Karpas-422 (cell line): ENCODE results near the gene SOX12. TPM values are rescaled to one million over a fixed set of nuclear protein-coding genes. Genes with fewer than 3 reads are reported as not detected.

ENCODE experiments used
- DNase-seq: peaks from one replicate; pipeline ENCODE4 v3.0.0-alpha.2; 2015
- H2AFZ ChIP-seq: fragments of 200-600 bp; sonication (generic); 2 replicates; pipeline ENCODE4 v1.6.1; 2014; ENCODE audit warnings: antibody characterized with exemption, low read length, mixed read lengths
- H3K27ac ChIP-seq: fragments of 200-600 bp; sonication (generic); 2 replicates; pipeline ENCODE4 v1.5.1; 2014; ENCODE audit warnings: mild to moderate bottlenecking, low read length, moderate library complexity
- H3K27me3 ChIP-seq: fragments of 200-600 bp; sonication (generic); 2 replicates; pipeline ENCODE4 v1.6.1; 2014; ENCODE audit warnings: low read length, mixed read lengths
- H3K36me3 ChIP-seq: fragments of 200-600 bp; sonication (generic); 2 replicates; pipeline ENCODE4 v1.6.1; 2014; ENCODE audit warnings: low read length, mixed read lengths; ENCODE audit not compliant: insufficient read depth
- H3K4me1 ChIP-seq: fragments of 200-600 bp; sonication (generic); 2 replicates; pipeline ENCODE4 v1.6.1; 2014; ENCODE audit warnings: mild to moderate bottlenecking, low read length, mixed read lengths
- H3K4me2 ChIP-seq: fragments of 200-600 bp; sonication (generic); 2 replicates; pipeline ENCODE4 v1.6.1; 2014; ENCODE audit warnings: low read length, low read depth, mild to moderate bottlenecking; ENCODE audit not compliant: poor library complexity, severe bottlenecking
- H3K4me3 ChIP-seq: fragments of 200-600 bp; sonication (generic); 2 replicates; pipeline ENCODE4 v1.5.1; 2014; ENCODE audit warnings: mild to moderate bottlenecking, antibody characterized with exemption, low read length, mixed read lengths
- H3K79me2 ChIP-seq: fragments of 200-600 bp; sonication (generic); 2 replicates; pipeline ENCODE4 v1.6.1; 2014; ENCODE audit warnings: mild to moderate bottlenecking, low read length, mixed read lengths
- H3K9ac ChIP-seq: fragments of 200-600 bp; sonication (generic); 2 replicates; pipeline ENCODE4 v1.6.0; 2014; ENCODE audit warnings: low read length
- H3K9me2 ChIP-seq: fragments of 200-600 bp; sonication (generic), shearing (Covaris generic); replicated peaks from 2 replicates; pipeline ENCODE4 v1.6.0; 2014; ENCODE audit warnings: mild to moderate bottlenecking, low read length, moderate library complexity; ENCODE audit not compliant: insufficient read depth
- H3K9me3 ChIP-seq: fragments of 300-700, 200-600 bp; sonication (generic); 2 replicates; pipeline ENCODE4 v1.6.1; 2014; ENCODE audit warnings: low read length, mixed read lengths
- H4K20me1 ChIP-seq: fragments of 200-600 bp; sonication (generic); 2 replicates; pipeline ENCODE4 v1.6.1; 2014; ENCODE audit warnings: mild to moderate bottlenecking, antibody characterized with exemption, low read length, low read depth; ENCODE audit not compliant: insufficient read depth
- total RNA-seq: library from RNA; depleted of rRNA; stranded (reverse); fragments of >200 nt; shearing (Covaris generic); gene quantifications from 2 replicates; pipeline ENCODE4 v1.2.3, GENCODE V29; 2014; ENCODE audit warnings: low replicate concordance

Gene SOX12
- total RNA-seq, 1 experiment from 2014 or later, result 8.3 TPM

GRCh38 chr20:297925-298775 is 27.2 kb upstream of the SOX12 start:
- Histone ChIP-seq H3K4me2 (peak overlapping the region; percentile 85), H3K9me3 (no peaks in the 10 kb centered on the region), H3K36me3 (peaks cover 13% of the 10 kb centered on the region), H3K9me2 (no peaks in the 10 kb centered on the region), H4K20me1 (peaks cover 27% of the 10 kb centered on the region), H3K27me3 (no peaks in the 10 kb centered on the region), H3K79me2 (peaks cover 21% of the 10 kb centered on the region), H3K9ac (peak overlapping the region; percentile 97), H3K27ac (peak overlapping the region; percentile 67), H3K4me3 (peak overlapping the region; percentile 89), H2AFZ (no peak overlapping the region; the same call in 1 of the 2 replicates), H3K4me1 (peaks cover 25% of the 10 kb centered on the region)
- DNase-seq, result peak; percentile 74

GRCh38 chr20:298776-299391 is 26.5 kb upstream of the SOX12 start:
- Histone ChIP-seq H3K4me3 (peak overlapping the region; percentile 89), H4K20me1 (peaks cover 27% of the 10 kb centered on the region), H3K4me1 (peaks cover 25% of the 10 kb centered on the region), H2AFZ (no peak overlapping the region), H3K9ac (peak overlapping the region; percentile 97), H3K36me3 (peaks cover 13% of the 10 kb centered on the region), H3K9me3 (no peaks in the 10 kb centered on the region), H3K9me2 (no peaks in the 10 kb centered on the region), H3K4me2 (peak overlapping the region; percentile 85), H3K79me2 (peaks cover 21% of the 10 kb centered on the region), H3K27ac (no peak overlapping the region), H3K27me3 (no peaks in the 10 kb centered on the region)
- no peak for DNase-seq

DNA sequence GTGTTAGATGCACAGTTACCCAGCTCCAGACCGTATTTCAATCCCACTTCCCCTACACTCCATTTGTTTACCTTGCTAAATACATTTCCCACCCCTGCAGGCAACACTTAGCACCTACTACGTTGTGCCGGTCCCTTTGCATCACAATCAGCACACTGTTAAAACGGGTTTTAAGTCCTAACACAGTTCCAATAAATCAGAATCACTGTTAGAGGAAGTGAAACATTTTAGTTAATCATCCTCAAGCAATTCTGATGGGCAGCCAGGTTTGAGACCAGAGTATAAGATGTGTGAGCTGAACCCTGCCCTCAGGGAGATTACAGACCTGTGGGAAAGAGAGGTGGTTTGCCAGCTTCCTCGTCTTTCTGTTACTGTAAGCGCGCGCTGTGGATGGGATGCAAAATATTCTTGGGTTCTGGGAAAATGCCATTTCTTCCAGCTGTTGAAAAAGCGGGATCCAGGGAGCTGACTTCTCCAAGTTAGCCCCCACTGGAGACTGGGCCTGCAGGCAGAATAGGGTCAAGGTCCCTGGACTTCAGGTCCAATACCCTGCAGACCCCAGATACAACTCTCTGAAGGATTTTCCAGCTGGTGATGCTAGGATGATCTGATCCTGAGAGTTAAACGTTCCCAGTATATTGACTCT is 24.9 kb upstream of the SOX12 start:
- H3K9me3 ChIP-seq, result no peaks in the 10 kb centered on the region
- no peak overlapping the region for H3K9ac ChIP-seq
- peaks cover 13% of the 10 kb centered on the region for H3K36me3 ChIP-seq
- no peaks in the 10 kb centered on the region for H3K9me2 ChIP-seq
- H3K4me3 ChIP-seq, result no peak overlapping the region
- peak overlapping the region; percentile 85 for H3K4me2 ChIP-seq
- peaks cover 27% of the 10 kb centered on the region for H4K20me1 ChIP-seq
- H3K27me3 ChIP-seq, result no peaks in the 10 kb centered on the region
- no peak overlapping the region for H2AFZ ChIP-seq
- peaks cover 25% of the 10 kb centered on the region for H3K4me1 ChIP-seq
- peaks cover 21% of the 10 kb centered on the region for H3K79me2 ChIP-seq
- H3K27ac ChIP-seq, result no peak overlapping the region
- peak; percentile 68 for DNase-seq

GRCh38 chr20:301886-302848 is 23.2 kb upstream of the SOX12 start:
- H4K20me1 ChIP-seq, result peaks cover 27% of the 10 kb centered on the region
- no peak overlapping the region for H3K9ac ChIP-seq
- no peak for DNase-seq
- H3K27me3 ChIP-seq, result no peaks in the 10 kb centered on the region
- H3K4me3 ChIP-seq, result no peak overlapping the region
- peaks cover 21% of the 10 kb centered on the region for H3K79me2 ChIP-seq
- H3K9me2 ChIP-seq, result no peaks in the 10 kb centered on the region
- H2AFZ ChIP-seq, result no peak overlapping the region
- no peak overlapping the region for H3K27ac ChIP-seq
- peaks cover 13% of the 10 kb centered on the region for H3K36me3 ChIP-seq
- H3K4me1 ChIP-seq, result peaks cover 19% of the 10 kb centered on the region
- no peak overlapping the region for H3K4me2 ChIP-seq
- no peaks in the 10 kb centered on the region for H3K9me3 ChIP-seq

DNA sequence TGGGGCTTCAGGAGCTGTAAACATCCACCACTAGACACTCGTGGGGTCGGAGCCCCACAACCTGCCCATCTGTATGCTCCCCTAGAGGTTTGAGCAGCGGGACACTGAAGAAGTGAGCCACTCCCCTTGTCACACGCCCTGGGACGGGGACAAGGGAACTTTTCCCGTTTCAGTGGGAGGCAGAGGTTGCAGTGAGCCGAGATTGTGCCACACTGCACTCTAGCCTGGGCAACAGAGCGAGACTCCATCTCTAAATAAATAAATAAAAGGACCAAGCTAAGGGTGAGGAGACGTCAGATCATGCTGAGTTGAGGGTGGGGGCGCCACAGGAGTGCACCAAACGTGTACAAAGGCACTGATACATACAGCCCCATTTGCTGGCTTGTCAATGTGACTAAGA is 19.6 kb upstream of the SOX12 start:
- Histone ChIP-seq H3K4me2 (no peak overlapping the region), H3K9me3 (no peaks in the 10 kb centered on the region), H4K20me1 (peaks cover 3% of the 10 kb centered on the region; the same call in 1 of the 2 replicates), H3K79me2 (no peaks in the 10 kb centered on the region), H2AFZ (no peak overlapping the region), H3K9ac (no peak overlapping the region), H3K4me1 (peaks cover 8% of the 10 kb centered on the region), H3K9me2 (no peaks in the 10 kb centered on the region), H3K27me3 (no peaks in the 10 kb centered on the region), H3K27ac (no peak overlapping the region), H3K36me3 (no peaks in the 10 kb centered on the region), H3K4me3 (no peak overlapping the region)
- DNase-seq, result no peak

- Histone ChIP-seq H2AFZ (no peak overlapping the region), H3K27me3 (no peaks in the 10 kb centered on the region), H3K27ac (no peak overlapping the region), H3K9ac (no peak overlapping the region), H3K79me2 (no peaks in the 10 kb centered on the region), H3K36me3 (no peaks in the 10 kb centered on the region), H3K9me3 (no peaks in the 10 kb centered on the region), H3K4me2 (no peak overlapping the region), H4K20me1 (no peaks in the 10 kb centered on the region), H3K4me1 (peaks cover 11% of the 10 kb centered on the region), H3K4me3 (no peak overlapping the region), H3K9me2 (no peaks in the 10 kb centered on the region)
- DNase-seq, result no peak
Observed at GRCh38 chr20:308427-309038, 16.8 kb upstream of the SOX12 start.

DNA sequence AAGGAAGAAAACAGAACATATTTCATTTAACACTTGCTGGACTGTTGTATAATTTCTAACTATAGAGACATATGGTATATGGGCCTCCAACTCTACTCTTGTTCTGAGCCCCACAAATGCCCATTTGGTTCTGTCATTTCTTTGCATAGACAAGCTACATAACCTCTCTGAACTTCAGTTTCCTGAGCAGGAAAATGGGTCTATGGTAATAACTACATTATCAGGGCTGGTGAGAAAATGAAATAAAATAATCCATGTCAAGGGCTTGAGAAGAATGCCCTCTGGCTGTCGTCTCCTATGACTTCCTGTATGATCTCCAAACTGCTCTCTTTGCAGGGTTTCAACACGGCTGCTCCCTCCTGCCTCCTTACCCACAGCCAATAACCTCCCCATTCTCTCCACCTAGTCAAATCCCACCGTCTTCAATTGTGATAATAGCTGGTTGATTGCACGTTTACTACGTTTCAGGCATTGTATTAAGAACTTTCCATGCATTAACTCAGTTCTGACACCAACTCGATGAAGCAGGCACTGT is 16.0 kb upstream of the SOX12 start:
- no peak overlapping the region for H3K9ac ChIP-seq
- no peak overlapping the region for H3K4me3 ChIP-seq
- H3K4me2 ChIP-seq, result no peak overlapping the region

More for the DNA sequence above, 16.0 kb upstream of the SOX12 start:
- H2AFZ ChIP-seq, result no peak overlapping the region
- H3K9me2 ChIP-seq, result no peaks in the 10 kb centered on the region
- H4K20me1 ChIP-seq, result no peaks in the 10 kb centered on the region
- H3K36me3 ChIP-seq, result no peaks in the 10 kb centered on the region
- H3K27me3 ChIP-seq, result no peaks in the 10 kb centered on the region
- H3K4me1 ChIP-seq, result peaks cover 18% of the 10 kb centered on the region
- peak; percentile 40 for DNase-seq
- H3K79me2 ChIP-seq, result no peaks in the 10 kb centered on the region
- no peak overlapping the region for H3K27ac ChIP-seq
- no peaks in the 10 kb centered on the region for H3K9me3 ChIP-seq
